Thyroid gland (tissue), 4 donors: Measurements from ENCODE around the gene DTL.

ENCODE experiments used
- POLR2A ChIP-seq, 2 donors: fragments of 450-650 bp; IDR thresholded peaks; one replicate each; pipeline ENCODE4 v1.6.1; 2017; ENCODE audit warnings: antibody characterized with exemption in 2 of 2, mild to moderate bottlenecking in 2 of 2, moderate library complexity in 1 of 2
- TF ChIP-seq, protein P1 (sequence below), 6 experiments: fragments of 200-600 bp in 3 of 6; fragments of 450-650 bp in 3 of 6; sonication (generic) in 3 of 6; IDR thresholded peaks; one replicate each; pipeline ENCODE4 v1.5.1; 2016 to 2019; ENCODE audit warnings: antibody characterized with exemption in 6 of 6, mild to moderate bottlenecking in 2 of 6, inconsistent platforms in 1 of 6, moderate library complexity in 1 of 6

DNA sequence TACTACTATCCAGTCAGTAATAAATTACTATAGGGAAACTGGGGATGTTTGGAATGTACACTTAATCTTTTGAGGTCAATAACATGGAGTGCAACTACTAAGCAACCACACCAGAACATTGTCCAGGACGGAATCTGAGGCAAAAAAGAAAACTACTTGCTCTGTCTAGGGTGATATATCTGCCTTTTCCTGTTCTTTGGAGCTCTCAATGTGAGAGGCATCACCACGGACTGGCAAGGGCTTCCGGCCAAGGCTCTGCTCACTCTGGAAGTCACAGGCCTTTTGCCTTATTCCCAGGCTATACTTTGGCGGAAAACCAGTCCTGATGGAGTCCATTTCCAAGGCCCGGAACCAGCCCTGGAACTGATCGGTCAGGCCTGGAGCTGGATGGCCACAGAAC, 94.2 kb downstream of the DTL start:
- TF ChIP-seq, protein P1, sequence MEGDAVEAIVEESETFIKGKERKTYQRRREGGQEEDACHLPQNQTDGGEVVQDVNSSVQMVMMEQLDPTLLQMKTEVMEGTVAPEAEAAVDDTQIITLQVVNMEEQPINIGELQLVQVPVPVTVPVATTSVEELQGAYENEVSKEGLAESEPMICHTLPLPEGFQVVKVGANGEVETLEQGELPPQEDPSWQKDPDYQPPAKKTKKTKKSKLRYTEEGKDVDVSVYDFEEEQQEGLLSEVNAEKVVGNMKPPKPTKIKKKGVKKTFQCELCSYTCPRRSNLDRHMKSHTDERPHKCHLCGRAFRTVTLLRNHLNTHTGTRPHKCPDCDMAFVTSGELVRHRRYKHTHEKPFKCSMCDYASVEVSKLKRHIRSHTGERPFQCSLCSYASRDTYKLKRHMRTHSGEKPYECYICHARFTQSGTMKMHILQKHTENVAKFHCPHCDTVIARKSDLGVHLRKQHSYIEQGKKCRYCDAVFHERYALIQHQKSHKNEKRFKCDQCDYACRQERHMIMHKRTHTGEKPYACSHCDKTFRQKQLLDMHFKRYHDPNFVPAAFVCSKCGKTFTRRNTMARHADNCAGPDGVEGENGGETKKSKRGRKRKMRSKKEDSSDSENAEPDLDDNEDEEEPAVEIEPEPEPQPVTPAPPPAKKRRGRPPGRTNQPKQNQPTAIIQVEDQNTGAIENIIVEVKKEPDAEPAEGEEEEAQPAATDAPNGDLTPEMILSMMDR (IDR thresholded peaks at IDR 0.05), result no peak
- no peak for TF ChIP-seq POLR2A (IDR thresholded peaks at IDR 0.05)
